CD4-positive, alpha-beta memory T cell (primary cell): ENCODE results near the gene CEP192. TPM values are rescaled to one million over a fixed set of nuclear protein-coding genes. Genes with fewer than 3 reads are reported as not detected.

Experiments
- CTCF ChIA-PET: fragments of 350-600 bp; sonication (Branson Sonifier 250); formaldehyde crosslinking; loops from one replicate; lab custom pipeline; 2021; ENCODE audit warnings: inconsistent platforms; ENCODE audit not compliant: partially characterized antibody; lab: Charles Lee
- POLR2A ChIA-PET: fragments of 350-600 bp; sonication (Branson Sonifier 250); formaldehyde crosslinking; loops from one replicate; lab custom pipeline; 2021; ENCODE audit not compliant: partially characterized antibody; lab: Charles Lee
- DNase-seq, 5 donors: peaks; one replicate each; pipeline versions ENCODE4 v3.0.0 to v3.0.0-alpha.2; 2020 to 2022; ENCODE audit warnings: mixed read lengths in 1 of 5
- H3K27ac ChIP-seq: one replicate; pipeline ENCODE4 v1.7.0; 2013; ENCODE audit warnings: low read depth, low read length
- H3K27me3 ChIP-seq: 2 replicates; pipeline ENCODE4 v1.7.0; 2013; ENCODE audit warnings: mild to moderate bottlenecking, low read length, moderate library complexity; ENCODE audit not compliant: insufficient read depth
- H3K36me3 ChIP-seq: 2 replicates; pipeline ENCODE4 v1.7.0; 2013; ENCODE audit warnings: mild to moderate bottlenecking, low read length, moderate library complexity; ENCODE audit not compliant: insufficient read depth
- H3K4me1 ChIP-seq: 2 replicates; pipeline ENCODE4 v1.7.0; 2013; ENCODE audit warnings: mild to moderate bottlenecking, low read length, moderate library complexity; ENCODE audit not compliant: insufficient read depth
- H3K4me3 ChIP-seq, 2 donors: one replicate each; pipeline ENCODE4 v1.7.0; 2013; ENCODE audit warnings: low read length in 2 of 2, mild to moderate bottlenecking in 1 of 2
- H3K9me3 ChIP-seq, 2 donors: one replicate each; pipeline ENCODE4 v1.7.0; 2013; ENCODE audit warnings: low read length in 2 of 2, control low read depth in 1 of 2; ENCODE audit not compliant: control insufficient read depth in 1 of 2
- H3K27ac Mint-ChIP-seq, 7 donors: one replicate each; pipeline ENCODE4 v1.8.0; 2020 to 2021; ENCODE audit warnings: mixed read lengths in 7 of 7, mild to moderate bottlenecking in 6 of 7, inconsistent platforms in 3 of 7, moderate library complexity in 3 of 7
- H3K27me3 Mint-ChIP-seq, 2 donors: one replicate each; pipeline ENCODE4 v1.8.0; 2020 to 2021; ENCODE audit warnings: mixed read lengths in 2 of 2
- H3K36me3 Mint-ChIP-seq, 2 donors: one replicate each; pipeline ENCODE4 v1.8.0; 2020 to 2021; ENCODE audit warnings: mixed read lengths in 2 of 2, inconsistent platforms in 1 of 2, mild to moderate bottlenecking in 1 of 2
- H3K4me1 Mint-ChIP-seq, 4 donors: one replicate each; pipeline ENCODE4 v1.8.0; 2020 to 2021; ENCODE audit warnings: mixed read lengths in 4 of 4, mild to moderate bottlenecking in 1 of 4
- H3K4me3 Mint-ChIP-seq, 8 donors: one replicate each; pipeline ENCODE4 v1.8.0; 2020 to 2021; ENCODE audit warnings: mixed read lengths in 8 of 8, mild to moderate bottlenecking in 7 of 8, moderate library complexity in 6 of 8, inconsistent platforms in 3 of 8
- H3K9me3 Mint-ChIP-seq, 8 donors: one replicate each; pipeline ENCODE4 v1.8.0; 2020 to 2021; ENCODE audit warnings: mixed read lengths in 8 of 8, mild to moderate bottlenecking in 5 of 8, inconsistent platforms in 3 of 8, moderate library complexity in 1 of 8
- intact Hi-C: fragments of 100-400 bp; cut with micrococcal nuclease; formaldehyde crosslinking; loops from one replicate; pipeline ENCODE4 v1.15.1; 2023
- polyA plus RNA-seq, 2 donors: library from polyadenylated mRNA; unstranded; fragments of 300-500 nt; fragmentation: Illumina TruSeq; gene quantifications; one replicate each; pipeline ENCODE4 v1.2.3, GENCODE V29; 2021
- total RNA-seq, 2 experiments: library from RNA; stranded (reverse); gene quantifications; one replicate each; pipeline ENCODE4 v1.2.3, GENCODE V29; 2021

Gene CEP192
- total and polyA plus RNA-seq, 4 experiments from 2014 or later, result 3.3 to 45.5 (median 26.1) TPM

DNA sequence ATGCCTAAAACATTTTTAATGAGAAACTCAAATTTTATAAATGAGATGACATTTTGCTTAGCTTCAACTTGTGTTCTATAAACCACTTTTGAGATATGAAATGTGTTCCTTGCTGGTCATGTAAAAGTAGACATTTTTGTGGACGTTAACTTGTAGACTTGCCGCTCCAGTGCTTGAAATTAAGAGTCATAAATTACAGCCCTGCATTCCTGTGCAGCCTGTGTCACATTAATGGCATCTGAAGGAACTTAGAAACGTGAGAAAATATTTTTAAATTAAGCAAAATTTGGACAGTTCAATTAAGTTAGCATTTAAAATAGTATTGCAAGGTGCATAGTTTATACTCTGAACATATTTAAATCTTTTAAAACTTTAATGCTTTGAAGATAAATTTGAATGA, 129.1 kb downstream of the CEP192 start:
- Histone ChIP-seq H3K36me3 (peaks cover 25% of the 10 kb centered on the region), H3K27ac (no peak overlapping the region), H3K4me1 (no peaks in the 10 kb centered on the region), H3K9me3 (no peaks in the 10 kb centered on the region), H3K4me3 (no peak overlapping the region), H3K27me3 (no peaks in the 10 kb centered on the region)
- intact Hi-C loops, result no loop called here
- Mint-ChIP-seq H3K9me3 (no peaks in the 10 kb centered on the region), H3K4me1 (no peaks in the 10 kb centered on the region), H3K4me3 (no peak overlapping the region), H3K27ac (no peak overlapping the region), H3K27me3 (no peaks in the 10 kb centered on the region), H3K36me3 (peaks cover 25 to 34% of the 10 kb centered on the region in 2 donors)
- DNase-seq, result no peak
- ChIA-PET CTCF (no interaction called here), POLR2A (interaction anchor here (1.5 kb wide), 1 partner anchor 15 kb away, joined by 4 read pairs; no protein-coding TSS in a partner anchor)

DNA sequence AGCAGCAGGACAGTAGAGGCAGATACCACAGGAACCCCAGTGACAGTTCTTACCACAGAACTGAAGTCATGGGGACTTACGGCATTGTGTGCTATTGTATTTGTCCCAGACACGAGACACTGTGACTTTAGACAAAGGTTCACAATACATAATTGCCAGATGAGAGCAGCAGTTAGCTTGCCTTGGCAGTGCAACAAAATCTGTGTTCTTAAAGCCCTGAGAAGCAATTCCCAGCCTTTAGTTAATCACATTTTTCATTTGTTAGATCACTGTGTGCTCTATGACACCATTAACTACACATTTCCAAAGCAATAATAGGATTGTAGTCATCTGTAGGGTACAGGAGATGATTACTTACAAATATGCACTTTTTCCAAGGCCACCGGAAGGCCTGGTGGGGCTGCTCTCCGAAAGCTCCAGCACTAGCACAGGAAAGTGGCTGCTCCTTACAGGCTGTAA, 129.8 kb downstream of the CEP192 start:
- Mint-ChIP-seq H3K36me3 (peaks cover 18 to 28% of the 10 kb centered on the region in 2 donors), H3K4me1 (no peaks in the 10 kb centered on the region), H3K27ac (no peak overlapping the region), H3K27me3 (no peaks in the 10 kb centered on the region), H3K9me3 (no peaks in the 10 kb centered on the region), H3K4me3 (no peak overlapping the region)
- H3K4me3 ChIP-seq, result no peak overlapping the region
- CTCF ChIA-PET, result interaction anchor here (2.0 kb wide), 1 partner anchor 39 kb away, joined by 7 read pairs; no protein-coding TSS in a partner anchor
- no peaks in the 10 kb centered on the region for H3K27me3 ChIP-seq
- peaks cover 19% of the 10 kb centered on the region for H3K36me3 ChIP-seq
- no peak for DNase-seq
- no peaks in the 10 kb centered on the region for H3K9me3 ChIP-seq
- POLR2A ChIA-PET, result interaction anchor here (0.7 to 1.5 kb wide), 2 partner anchors 13 to 15 kb away, joined by 3 to 4 read pairs; no protein-coding TSS in a partner anchor
- no peaks in the 10 kb centered on the region for H3K4me1 ChIP-seq
- intact Hi-C loops, result no loop called here
- no peak overlapping the region for H3K27ac ChIP-seq

DNA sequence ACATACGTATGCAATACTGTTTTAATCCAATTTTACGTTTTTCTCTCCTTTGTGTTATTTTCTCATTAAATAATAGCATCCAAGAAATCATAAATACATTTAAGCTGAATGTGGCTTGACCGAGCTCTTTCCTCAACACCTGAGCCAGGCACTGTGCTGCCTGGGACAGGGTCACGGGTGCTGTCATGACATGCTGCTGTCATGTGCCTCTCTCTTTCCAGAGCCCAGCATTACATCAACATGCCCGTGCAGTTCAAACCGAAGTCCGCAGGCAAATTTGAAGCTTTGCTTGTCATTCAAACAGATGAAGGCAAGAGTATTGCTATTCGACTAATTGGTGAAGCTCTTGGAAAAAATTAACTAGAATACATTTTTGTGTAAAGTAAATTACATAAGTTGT, 133.2 kb downstream of the CEP192 start:
- Histone ChIP-seq H3K36me3 (no peaks in the 10 kb centered on the region), H3K4me1 (no peaks in the 10 kb centered on the region), H3K9me3 (no peaks in the 10 kb centered on the region), H3K27ac (no peak overlapping the region), H3K4me3 (no peak overlapping the region), H3K27me3 (no peaks in the 10 kb centered on the region)
- intact Hi-C loops, result no loop called here
- ChIA-PET CTCF (interaction anchor here (1.2 to 1.5 kb wide), 3 partner anchors 9 to 231 kb away, joined by 3 to 6 read pairs (median 4); no protein-coding TSS in a partner anchor), POLR2A (interaction anchor here (3.8 kb wide), 1 partner anchor 13 kb away, joined by 17 read pairs; no protein-coding TSS in a partner anchor)
- Mint-ChIP-seq H3K9me3 (no peaks in the 10 kb centered on the region), H3K27ac (peak overlapping the region in 1 of 7 donors; percentile 17), H3K36me3 (peaks cover 5 to 20% of the 10 kb centered on the region in 2 donors), H3K4me1 (no peaks in the 10 kb centered on the region), H3K27me3 (no peaks in the 10 kb centered on the region), H3K4me3 (no peak overlapping the region)
- no peak for DNase-seq

DNA sequence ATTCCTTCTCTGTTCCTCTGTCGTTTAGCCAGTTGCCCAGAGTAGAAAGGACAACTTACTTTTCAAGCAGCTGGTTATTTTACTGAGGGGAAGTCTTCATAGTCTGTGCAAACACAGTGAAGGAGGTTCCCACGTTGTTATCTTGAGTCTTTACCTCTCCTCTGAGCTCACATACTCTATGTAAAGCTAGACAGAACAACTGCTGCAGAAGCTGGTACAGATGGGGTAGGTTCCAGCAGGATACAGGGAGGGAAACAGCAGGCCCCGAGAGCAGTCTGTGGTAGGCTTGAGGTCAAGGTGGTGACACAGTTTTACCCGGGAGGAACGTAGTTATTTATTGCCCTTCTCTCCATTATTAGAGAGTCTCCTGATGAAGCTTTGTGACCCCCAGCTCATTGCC, 134.0 kb downstream of the CEP192 start:
- no peaks in the 10 kb centered on the region for H3K27me3 ChIP-seq
- POLR2A ChIA-PET, result interaction anchor here (3.8 kb wide), 1 partner anchor 12 kb away, joined by 17 read pairs; no protein-coding TSS in a partner anchor
- Mint-ChIP-seq H3K4me3 (no peak overlapping the region), H3K27ac (peak overlapping the region in 5 of 7 donors; percentile 6 to 82 (median 42)), H3K27me3 (no peaks in the 10 kb centered on the region), H3K9me3 (no peaks in the 10 kb centered on the region), H3K36me3 (peaks cover 5 to 20% of the 10 kb centered on the region in 2 donors), H3K4me1 (peaks cover 0 to 6% (median 4%) of the 10 kb centered on the region in 4 donors)
- H3K27ac ChIP-seq, result no peak overlapping the region
- H3K36me3 ChIP-seq, result no peaks in the 10 kb centered on the region
- intact Hi-C loops, result no loop called here
- no peak for DNase-seq
- CTCF ChIA-PET, result interaction anchor here (1.2 to 1.5 kb wide), 3 partner anchors 8 to 232 kb away, joined by 3 to 6 read pairs (median 4); no protein-coding TSS in a partner anchor
- no peaks in the 10 kb centered on the region for H3K9me3 ChIP-seq
- H3K4me3 ChIP-seq, result no peak overlapping the region
- H3K4me1 ChIP-seq, result no peaks in the 10 kb centered on the region

DNA sequence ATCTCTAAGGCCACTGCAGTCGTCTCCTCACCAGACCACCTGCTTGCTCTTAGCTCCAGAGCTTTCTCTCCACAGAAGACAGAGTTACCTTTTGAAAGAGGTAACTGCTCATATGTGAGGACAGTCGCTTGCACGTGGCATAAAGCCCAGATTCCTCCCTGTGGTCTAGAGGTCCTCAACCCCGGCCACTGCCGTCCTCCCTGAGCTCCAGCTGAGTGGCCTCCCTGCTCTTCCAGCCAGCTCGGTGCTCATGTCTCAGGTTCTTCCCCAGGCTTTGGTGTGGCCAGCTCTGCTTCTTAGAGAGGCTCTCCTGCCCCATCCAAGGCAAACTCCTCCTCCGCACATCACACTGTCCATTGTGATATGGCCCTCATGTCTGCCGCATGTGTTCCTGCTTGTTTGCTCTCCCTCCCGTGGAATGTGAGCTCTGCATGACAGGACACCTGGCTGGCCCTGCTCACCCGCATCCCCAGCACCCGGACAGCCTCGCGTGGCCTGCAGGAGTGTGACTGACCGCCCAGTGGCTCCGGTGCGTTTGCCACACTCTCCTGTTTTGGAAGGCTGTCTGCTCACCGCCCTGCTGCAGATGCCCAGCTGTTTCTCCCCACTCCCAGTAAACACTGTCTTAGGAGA, 135.9 kb downstream of the CEP192 start:
- H3K9me3 ChIP-seq, result no peaks in the 10 kb centered on the region
- H3K9me3 Mint-ChIP-seq, result no peaks in the 10 kb centered on the region
- no peak overlapping the region for H3K4me3 ChIP-seq
- H3K27me3 Mint-ChIP-seq, result no peaks in the 10 kb centered on the region
- no peak overlapping the region for H3K4me3 Mint-ChIP-seq
- no peak overlapping the region for H3K27ac ChIP-seq
- POLR2A ChIA-PET, result interaction anchor here (1.0 to 1.4 kb wide), 2 partner anchors 9 to 11 kb away, joined by 3 to 4 read pairs; no protein-coding TSS in a partner anchor
- H3K27ac Mint-ChIP-seq, result peak overlapping the region in 5 of 7 donors; percentile 17 to 77 (median 25)
- CTCF ChIA-PET, result interaction anchor here (1.1 kb wide), 1 partner anchor 33 kb away, joined by 3 read pairs; no protein-coding TSS in a partner anchor
- no peaks in the 10 kb centered on the region for H3K27me3 ChIP-seq
- DNase-seq, result no peak
- peaks cover 1 to 7% (median 6%) of the 10 kb centered on the region in 4 donors for H3K4me1 Mint-ChIP-seq
- no peaks in the 10 kb centered on the region for H3K36me3 ChIP-seq
- intact Hi-C loops, result no loop called here
- H3K36me3 Mint-ChIP-seq, result peaks cover 8 to 20% of the 10 kb centered on the region in 2 donors
- H3K4me1 ChIP-seq, result no peaks in the 10 kb centered on the region

DNA sequence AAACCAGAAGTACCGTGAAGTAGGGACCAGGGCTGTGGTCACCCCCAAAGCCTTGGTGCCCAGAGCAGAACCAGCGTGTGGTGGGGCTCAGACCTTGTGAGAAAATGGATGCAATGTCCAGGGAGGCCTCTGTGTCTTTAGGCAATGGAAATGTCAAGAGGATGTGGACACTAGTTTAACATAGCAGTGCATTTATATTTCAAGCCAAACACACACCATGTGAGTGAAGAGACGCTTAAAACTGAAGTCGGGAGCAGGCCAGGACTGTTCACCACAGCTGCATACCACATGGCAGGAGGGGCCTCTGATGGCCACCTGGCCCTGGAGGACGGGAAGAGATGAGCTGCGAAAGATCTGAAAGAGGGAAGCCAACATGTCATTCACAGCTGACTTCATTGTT, 140.1 kb downstream of the CEP192 start:
- CTCF ChIA-PET, result interaction anchor here (1.1 kb wide), 1 partner anchor 85 kb away, joined by 4 read pairs; no protein-coding TSS in a partner anchor
- Histone ChIP-seq H3K27me3 (no peaks in the 10 kb centered on the region), H3K4me3 (no peak overlapping the region), H3K4me1 (peaks cover 7% of the 10 kb centered on the region), H3K9me3 (no peaks in the 10 kb centered on the region), H3K36me3 (no peaks in the 10 kb centered on the region), H3K27ac (no peak overlapping the region)
- Mint-ChIP-seq H3K4me3 (no peak overlapping the region), H3K27me3 (no peaks in the 10 kb centered on the region), H3K4me1 (peaks cover 10 to 17% (median 14%) of the 10 kb centered on the region in 4 donors), H3K27ac (peak overlapping the region in 3 of 7 donors; percentile 17 to 82 (median 77)), H3K36me3 (peaks cover 8 to 12% of the 10 kb centered on the region in 2 donors), H3K9me3 (no peaks in the 10 kb centered on the region)
- DNase-seq, result no peak
- POLR2A ChIA-PET, result no interaction called here
- intact Hi-C loops, result no loop called here
